ENCODE data around the gene HEPN1.

The HEPN1 gene

GRCh38 chr11:124918950-124919349 lies at the start of gene HEPN1:
Gene HEPN1 (plus strand): TSS chr11:124919250.
- H3K9ac ChIP-seq: no peak within 1 kb of the TSS
- peaks cover 0 to 18% (median 5%) of the 10 kb centered on the region in 11 experiments; a peak in 10 of 22 replicates for H3K9me3 ChIP-seq (replicated peaks in 1 of 11)
- no peak within 1 kb of the TSS for H3K4me3 ChIP-seq
- peak within 1 kb of the TSS in 1 of 11 experiments; percentile 45; a peak in 3 of 22 replicates for H3K27ac ChIP-seq
- peaks cover 0 to 20% (median 9%) of the 10 kb centered on the region in 11 experiments; a peak in 15 of 22 replicates for H3K27me3 ChIP-seq
- H3K4me1 ChIP-seq: peaks cover 4 to 18% (median 14%) of the 10 kb centered on the region in 10 experiments; a peak in 17 of 20 replicates
- peak within 1 kb of the TSS in 6 of 11 experiments; percentile 53 to 79 (median 66); a peak in 9 of 22 replicates for H3K4me2 ChIP-seq
- no peak for TF ChIP-seq Cebpa-rat (IDR thresholded peaks at IDR 0.05)
- no peaks in the 10 kb centered on the region for H4K20me1 ChIP-seq
- H3K36me3 ChIP-seq: no peaks in the 10 kb centered on the region

- no peak overlapping the region for H3K4me3 ChIP-seq
- no peaks in the 10 kb centered on the region for H3K36me3 ChIP-seq
- H3K27me3 ChIP-seq: peaks cover 65 to 89% (median 80%) of the 10 kb centered on the region in 11 experiments
- no peak overlapping the region for H3K27ac ChIP-seq
- no peak overlapping the region for H3K9ac ChIP-seq
- TF ChIP-seq Cebpa-rat (IDR thresholded peaks at IDR 0.05): no peak
- peaks cover 0 to 28% (median 13%) of the 10 kb centered on the region in 11 experiments; a peak in 17 of 22 replicates for H3K9me3 ChIP-seq (replicated peaks in 1 of 11)
- peaks cover 0 to 12% (median 0%) of the 10 kb centered on the region in 10 experiments; a peak in 1 of 20 replicates for H3K4me1 ChIP-seq
- H3K4me2 ChIP-seq: no peak overlapping the region
- peaks cover 0 to 34% (median 9%) of the 10 kb centered on the region in 11 experiments; a peak in 9 of 22 replicates for H4K20me1 ChIP-seq
These were observed 49.7 kb upstream of the HEPN1 start for GRCh38 chr11:124869331-124869730.

GRCh38 chr11:124869856-124870387 lies 49.1 kb upstream of the HEPN1 start:
- Histone ChIP-seq H3K27me3 (peaks cover 59 to 83% (median 74%) of the 10 kb centered on the region in 11 experiments), H3K4me3 (no peak overlapping the region), H3K4me2 (no peak overlapping the region), H3K9ac (no peak overlapping the region), H4K20me1 (peaks cover 0 to 28% (median 9%) of the 10 kb centered on the region in 11 experiments; a peak in 9 of 22 replicates), H3K27ac (no peak overlapping the region), H3K9me3 (replicated peaks in 1 of 11) (peaks cover 0 to 25% (median 11%) of the 10 kb centered on the region in 11 experiments; a peak in 17 of 22 replicates), H3K36me3 (no peaks in the 10 kb centered on the region), H3K4me1 (peaks cover 0 to 12% (median 0%) of the 10 kb centered on the region in 10 experiments; a peak in 1 of 20 replicates)
- TF ChIP-seq Cebpa-rat (IDR thresholded peaks at IDR 0.05): no peak

- Histone ChIP-seq H3K9ac (no peak overlapping the region), H3K4me2 (no peak overlapping the region), H3K4me3 (no peak overlapping the region), H3K9me3 (replicated peaks in 1 of 11) (peaks cover 0 to 20% (median 11%) of the 10 kb centered on the region in 11 experiments; a peak in 17 of 22 replicates), H4K20me1 (peaks cover 0 to 23% (median 5%) of the 10 kb centered on the region in 11 experiments; a peak in 9 of 22 replicates), H3K27ac (no peak overlapping the region), H3K4me1 (peaks cover 0 to 12% (median under 1%) of the 10 kb centered on the region in 10 experiments; a peak in 8 of 20 replicates), H3K27me3 (peaks cover 55 to 78% (median 69%) of the 10 kb centered on the region in 11 experiments), H3K36me3 (no peaks in the 10 kb centered on the region)
- TF ChIP-seq Cebpa-rat (IDR thresholded peaks at IDR 0.05): no peak
These were observed 48.6 kb upstream of the HEPN1 start for GRCh38 chr11:124870430-124870829.

GRCh38 chr11:124872280-124872679 lies 46.8 kb upstream of the HEPN1 start:
- Histone ChIP-seq H4K20me1 (peaks cover 0 to 8% (median 0%) of the 10 kb centered on the region in 11 experiments; a peak in 5 of 22 replicates), H3K27me3 (peaks cover 42 to 64% (median 54%) of the 10 kb centered on the region in 11 experiments), H3K4me2 (peak overlapping the region in 2 of 11 experiments; percentile 26 to 37; a peak in 2 of 22 replicates), H3K36me3 (no peaks in the 10 kb centered on the region), H3K4me3 (no peak overlapping the region), H3K9ac (no peak overlapping the region), H3K27ac (no peak overlapping the region), H3K9me3 (replicated peaks in 1 of 11) (peaks cover 0 to 6% (median 0%) of the 10 kb centered on the region in 11 experiments; a peak in 1 of 22 replicates), H3K4me1 (peaks cover 6 to 15% (median 13%) of the 10 kb centered on the region in 10 experiments; a peak in 19 of 20 replicates)
- TF ChIP-seq Cebpa-rat (IDR thresholded peaks at IDR 0.05): no peak

- Histone ChIP-seq H3K9me3 (replicated peaks in 1 of 11) (peaks cover 0 to 6% (median 0%) of the 10 kb centered on the region in 11 experiments; a peak in 1 of 22 replicates), H3K36me3 (no peaks in the 10 kb centered on the region), H3K4me1 (peaks cover 11 to 20% (median 17%) of the 10 kb centered on the region in 10 experiments; a peak in 19 of 20 replicates), H4K20me1 (peaks cover 0 to 8% (median 0%) of the 10 kb centered on the region in 11 experiments; a peak in 4 of 22 replicates), H3K27me3 (peaks cover 38 to 59% (median 50%) of the 10 kb centered on the region in 11 experiments), H3K27ac (no peak overlapping the region), H3K4me2 (peak overlapping the region in 3 of 11 experiments; percentile 15 to 37 (median 26); a peak in 4 of 22 replicates), H3K4me3 (no peak overlapping the region), H3K9ac (no peak overlapping the region)
- TF ChIP-seq Cebpa-rat (IDR thresholded peaks at IDR 0.05): no peak
These were observed 46.3 kb upstream of the HEPN1 start for GRCh38 chr11:124872741-124873140.

GRCh38 chr11:124873951-124874350 lies 45.1 kb upstream of the HEPN1 start:
- Histone ChIP-seq H3K27me3 (peaks cover 26 to 47% (median 38%) of the 10 kb centered on the region in 11 experiments), H4K20me1 (peaks cover 0 to 8% (median 0%) of the 10 kb centered on the region in 11 experiments; a peak in 1 of 22 replicates), H3K9ac (no peak overlapping the region), H3K4me3 (no peak overlapping the region), H3K36me3 (no peaks in the 10 kb centered on the region), H3K4me1 (peaks cover 20 to 32% (median 25%) of the 10 kb centered on the region in 10 experiments; a peak in 19 of 20 replicates), H3K4me2 (no peak overlapping the region), H3K27ac (no peak overlapping the region), H3K9me3 (replicated peaks in 1 of 11) (peaks cover 0 to 1% (median 0%) of the 10 kb centered on the region in 11 experiments; a peak in 1 of 22 replicates)
- TF ChIP-seq Cebpa-rat (IDR thresholded peaks at IDR 0.05): no peak

- no peak for TF ChIP-seq Cebpa-rat (IDR thresholded peaks at IDR 0.05)
- Histone ChIP-seq H3K27me3 (peaks cover 18 to 40% (median 30%) of the 10 kb centered on the region in 11 experiments), H3K9ac (no peak overlapping the region), H4K20me1 (peaks cover 0 to 8% (median 0%) of the 10 kb centered on the region in 11 experiments; a peak in 1 of 22 replicates), H3K4me2 (no peak overlapping the region), H3K27ac (no peak overlapping the region), H3K4me3 (no peak overlapping the region), H3K9me3 (replicated peaks in 1 of 11) (no peaks in the 10 kb centered on the region), H3K36me3 (no peaks in the 10 kb centered on the region), H3K4me1 (peaks cover 28 to 40% (median 32%) of the 10 kb centered on the region in 10 experiments)
These were observed 44.3 kb upstream of the HEPN1 start for GRCh38 chr11:124874571-124875255.

Measured in BLaER1 treated with 17β-estradiol and CSF1 and Interleukin-3, amounts not matched to agents 10 nM and 100 nM (cell line).